GM18505 (cell line): Measurements from ENCODE around the gene HRH2.

Experiments used
- ATAC-seq: cut with Tn5 transposase; IDR thresholded peaks from one replicate; pipeline ENCODE4 v1.9.1; 2021; ENCODE audit not compliant: unreplicated experiment
- POLR2A ChIP-seq: IDR thresholded peaks from 4 replicates; pipeline ENCODE4 v1.6.1; 2011; ENCODE audit warnings: borderline replicate concordance; ENCODE audit not compliant: insufficient read depth, insufficient read length; ENCODE audit errors: extremely low read depth

The HRH2 gene

DNA sequence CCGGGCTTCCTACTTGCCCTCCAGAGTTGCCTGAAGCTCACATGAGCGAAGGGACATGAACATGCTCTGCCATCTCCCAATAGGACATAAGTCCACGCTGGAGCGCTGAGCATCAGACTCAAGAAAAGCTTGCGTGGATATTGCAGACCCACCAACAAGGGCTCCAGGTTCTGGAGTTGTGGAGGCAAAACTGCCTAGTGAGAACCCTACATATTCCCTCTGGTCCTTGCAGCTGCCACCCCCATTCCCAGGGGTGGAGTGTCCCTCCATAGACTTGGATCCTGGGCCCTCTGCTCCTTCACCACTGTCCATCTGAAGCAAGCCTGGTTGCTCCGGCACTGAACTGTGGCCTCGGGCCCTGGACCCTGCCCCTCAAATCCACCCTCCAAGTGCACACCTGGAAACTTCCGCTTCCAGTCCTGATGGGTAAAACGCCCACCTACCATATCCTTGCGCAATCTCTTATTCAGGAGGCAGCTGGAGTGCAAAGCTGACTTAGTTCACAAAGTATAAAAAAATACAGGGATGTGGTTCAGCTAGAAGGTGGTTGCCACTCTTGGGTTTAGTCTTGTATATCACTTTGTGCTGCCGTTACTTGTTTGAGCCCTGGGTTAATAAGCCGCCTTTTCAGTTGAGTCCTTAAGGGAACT, 28.0 kb downstream of the HRH2 start:
- no peak for TF ChIP-seq POLR2A
- ATAC-seq = no peak

DNA sequence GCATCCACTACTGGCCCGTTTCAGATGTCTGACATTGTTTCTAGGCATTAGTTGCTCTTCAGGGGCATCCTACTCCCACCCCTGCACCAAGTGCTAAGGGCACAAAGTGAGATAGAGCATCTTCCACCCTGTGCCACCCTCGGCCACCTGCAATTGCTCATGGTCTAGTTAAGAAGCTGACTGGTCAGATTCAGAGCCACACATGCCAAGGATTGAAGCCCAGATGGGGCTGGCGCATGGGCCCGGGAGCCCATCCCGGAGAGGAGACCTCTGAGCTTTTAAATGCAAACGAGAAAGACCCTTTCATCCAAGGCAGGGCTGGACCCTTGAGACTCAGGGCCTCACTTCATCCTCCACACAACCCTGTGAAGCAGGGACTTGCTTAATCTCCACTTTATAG, 28.5 kb downstream of the HRH2 start:
- no peak for TF ChIP-seq POLR2A
- no peak for ATAC-seq

DNA sequence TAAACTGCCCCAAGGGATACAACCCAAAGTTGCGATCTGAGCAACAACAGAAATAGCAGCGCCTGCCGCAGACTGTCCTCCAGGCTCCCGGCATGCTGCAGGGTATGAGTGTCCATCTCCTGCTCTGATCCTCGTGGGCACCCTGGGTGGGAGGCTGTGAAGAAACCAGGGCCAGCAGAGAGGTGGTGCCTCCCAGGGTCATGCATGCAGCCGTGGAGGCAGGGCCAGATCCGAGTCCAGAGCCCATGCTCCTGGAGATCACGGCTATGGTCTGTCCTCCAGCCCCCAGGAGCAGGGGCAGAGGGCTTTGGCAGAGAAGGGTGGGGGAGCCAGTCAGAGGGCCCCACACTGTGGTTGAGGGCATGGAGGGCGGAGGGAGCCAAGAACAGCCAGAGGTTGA, 29.0 kb downstream of the HRH2 start:
- ATAC-seq = no peak
- TF ChIP-seq POLR2A = no peak

DNA sequence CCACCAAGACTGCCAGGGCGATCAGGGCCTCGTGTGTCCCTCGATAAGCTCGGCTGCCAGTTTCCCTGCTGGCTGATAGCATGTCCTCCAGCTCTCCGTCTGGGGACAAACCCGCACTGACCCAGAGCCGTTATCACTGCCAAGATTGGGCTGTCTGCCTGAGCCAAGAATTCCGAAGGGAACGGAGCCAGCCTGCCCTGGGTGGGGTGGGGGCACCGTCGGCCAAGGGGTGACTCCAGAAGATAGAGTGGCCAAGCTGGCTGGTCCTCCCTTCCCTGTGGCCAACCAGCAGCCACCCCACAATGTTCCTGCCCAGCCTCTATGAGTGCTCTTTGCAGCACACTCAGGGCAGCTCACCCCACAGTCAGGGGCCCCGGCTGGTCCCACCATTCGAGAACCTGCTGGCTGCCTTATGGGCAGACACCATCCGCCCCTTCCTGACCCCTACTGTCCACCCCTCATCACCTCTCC, 29.4 kb downstream of the HRH2 start:
- no peak for ATAC-seq
- no peak for TF ChIP-seq POLR2A

DNA sequence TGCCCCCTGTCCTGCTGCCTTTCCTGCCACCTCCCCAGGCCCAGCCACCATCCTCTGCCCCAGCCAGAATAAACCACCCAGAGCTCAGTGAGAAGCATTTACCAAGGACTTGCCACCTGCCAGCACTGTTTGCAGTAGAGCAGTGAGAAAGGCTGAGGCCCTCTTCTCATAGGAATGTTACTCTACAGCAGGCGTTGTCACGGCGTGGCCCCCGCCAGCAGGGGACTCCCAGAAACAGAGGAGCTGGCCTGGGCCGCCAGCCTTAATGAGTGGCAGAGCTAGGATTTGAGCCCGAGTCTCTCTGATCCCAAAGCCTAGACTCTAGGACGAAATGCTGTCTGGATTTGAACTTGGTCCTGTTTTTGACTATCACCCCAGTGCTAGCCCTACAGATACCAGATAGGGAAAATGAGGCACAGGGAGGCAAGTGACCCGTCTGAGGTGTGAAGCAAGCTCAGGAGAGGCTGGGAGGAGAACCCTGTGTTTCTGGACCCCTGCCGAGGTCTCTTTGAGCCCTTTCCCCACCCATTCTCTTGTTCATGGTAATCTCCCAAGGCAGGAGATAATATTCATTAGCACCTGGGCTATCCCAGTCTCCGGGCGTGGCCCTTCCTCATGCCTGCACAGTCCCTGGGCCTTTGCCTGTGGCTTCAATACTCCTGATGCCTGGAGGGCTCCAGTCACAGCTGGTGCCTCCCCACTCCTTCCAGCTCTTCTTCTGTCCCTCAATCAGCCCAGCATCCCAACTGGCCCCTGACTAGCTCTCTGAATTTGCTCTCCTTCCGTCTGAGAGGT, 30.7 kb downstream of the HRH2 start:
- no peak for ATAC-seq
- TF ChIP-seq POLR2A = no peak

DNA sequence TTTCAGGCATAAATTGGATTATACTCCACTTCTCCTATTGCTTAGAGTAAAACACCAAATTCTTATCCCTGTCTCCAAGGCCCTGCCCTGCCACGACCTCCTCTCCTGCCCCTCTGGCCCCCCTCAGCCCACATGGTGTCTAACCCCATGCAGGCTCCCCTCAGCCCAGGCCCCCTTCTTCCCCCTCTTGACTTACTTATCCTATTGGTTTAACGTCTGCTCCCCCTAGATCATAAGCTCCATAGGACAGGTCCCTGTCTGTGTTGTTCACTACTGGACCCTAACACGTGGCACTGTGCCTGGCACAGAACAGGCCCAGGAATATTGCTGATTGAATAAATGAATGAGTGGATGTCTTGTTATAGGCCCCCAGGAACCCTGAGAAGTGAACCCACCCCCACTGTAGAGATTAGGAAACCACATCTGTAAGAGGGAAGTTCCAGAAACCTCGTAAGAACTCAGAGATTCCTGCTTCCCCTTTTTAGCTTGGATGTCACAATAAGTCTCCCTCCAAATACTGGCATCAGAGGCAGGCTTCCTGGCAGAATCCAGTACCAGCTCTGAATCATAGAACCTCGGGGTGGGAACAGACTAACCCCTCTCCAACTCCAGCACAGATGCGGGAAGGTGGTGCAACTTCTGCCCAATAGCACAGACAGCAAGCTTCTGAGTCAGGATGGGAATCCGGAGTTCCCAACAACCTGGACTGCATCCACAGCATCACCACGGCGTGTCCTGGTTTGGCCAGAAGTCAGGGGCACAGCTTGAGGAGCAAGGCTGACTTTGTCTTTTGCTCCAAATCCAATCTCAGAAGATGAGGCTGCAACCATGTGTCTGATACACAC, 31.5 kb downstream of the HRH2 start:
- ATAC-seq = no peak
- no peak for TF ChIP-seq POLR2A

DNA sequence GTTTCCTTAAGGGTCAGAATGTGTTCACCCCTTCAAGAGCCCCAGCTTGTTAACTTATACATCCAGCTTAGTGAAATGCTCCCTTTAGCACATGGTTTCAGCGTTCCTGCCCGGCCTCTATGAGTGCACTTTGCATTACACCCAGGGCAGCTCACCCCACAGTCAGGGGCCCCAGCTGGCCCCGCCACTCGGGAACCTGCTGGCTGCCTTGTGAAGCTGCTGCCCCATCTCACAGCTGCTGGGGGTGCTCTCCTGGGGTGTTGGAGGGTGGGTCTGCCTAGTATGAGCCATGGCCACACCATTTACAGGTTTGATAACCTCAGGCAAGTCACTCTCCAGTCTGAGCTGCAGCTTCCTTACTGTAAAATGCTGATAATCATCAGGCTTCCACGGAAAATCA, 32.2 kb downstream of the HRH2 start:
- no peak for ATAC-seq
- TF ChIP-seq POLR2A = no peak

- no peak for TF ChIP-seq POLR2A
- ATAC-seq = no peak
Measured at GRCh38 chr5:175690586-175690985, 32.7 kb downstream of the HRH2 start.

GRCh38 chr5:175691761-175692160, 33.9 kb downstream of the HRH2 start:
- TF ChIP-seq POLR2A = no peak
- no peak for ATAC-seq

DNA sequence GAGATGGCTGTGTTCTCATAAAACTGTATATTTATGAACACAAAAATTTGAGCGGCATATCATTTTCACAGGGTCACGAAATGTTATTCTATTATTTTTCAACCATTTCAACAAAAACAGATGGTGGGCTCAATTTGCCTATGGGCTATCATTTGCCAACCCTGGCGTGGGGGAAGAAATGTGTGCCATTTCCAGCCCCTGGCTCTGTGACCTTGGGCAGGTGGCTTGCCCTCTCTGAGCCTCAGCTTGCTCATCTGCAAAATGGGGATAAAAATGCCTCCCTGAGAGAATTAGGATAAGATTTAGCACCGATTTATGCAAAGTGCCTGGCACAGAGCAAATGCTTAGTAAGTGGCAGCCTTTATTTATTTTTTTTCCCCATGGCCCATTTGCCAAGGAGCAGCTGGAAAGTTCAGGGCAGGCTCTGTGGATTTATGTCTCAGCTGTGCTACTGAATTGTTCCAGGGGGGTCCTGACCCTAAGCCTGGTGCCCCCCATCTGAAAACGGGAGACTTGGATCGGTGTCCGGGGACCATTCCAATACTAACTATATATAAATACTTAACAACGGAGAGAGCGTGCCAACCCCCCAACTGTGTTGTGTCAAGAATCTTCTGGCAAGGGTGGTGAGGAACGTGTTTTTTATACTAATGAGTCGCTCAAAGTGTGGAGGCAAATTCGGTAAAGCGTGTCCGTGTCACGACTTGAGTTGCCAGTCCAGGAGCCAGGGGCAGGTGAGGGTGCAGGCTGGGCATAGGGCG, 34.5 kb downstream of the HRH2 start:
- ATAC-seq = no peak
- TF ChIP-seq POLR2A = no peak

- TF ChIP-seq POLR2A = no peak
- ATAC-seq = no peak
Measured at GRCh38 chr5:175692996-175693710, 35.3 kb downstream of the HRH2 start.

- no peak for TF ChIP-seq POLR2A
Measured at GRCh38 chr5:175693741-175694140, 35.9 kb downstream of the HRH2 start.

DNA sequence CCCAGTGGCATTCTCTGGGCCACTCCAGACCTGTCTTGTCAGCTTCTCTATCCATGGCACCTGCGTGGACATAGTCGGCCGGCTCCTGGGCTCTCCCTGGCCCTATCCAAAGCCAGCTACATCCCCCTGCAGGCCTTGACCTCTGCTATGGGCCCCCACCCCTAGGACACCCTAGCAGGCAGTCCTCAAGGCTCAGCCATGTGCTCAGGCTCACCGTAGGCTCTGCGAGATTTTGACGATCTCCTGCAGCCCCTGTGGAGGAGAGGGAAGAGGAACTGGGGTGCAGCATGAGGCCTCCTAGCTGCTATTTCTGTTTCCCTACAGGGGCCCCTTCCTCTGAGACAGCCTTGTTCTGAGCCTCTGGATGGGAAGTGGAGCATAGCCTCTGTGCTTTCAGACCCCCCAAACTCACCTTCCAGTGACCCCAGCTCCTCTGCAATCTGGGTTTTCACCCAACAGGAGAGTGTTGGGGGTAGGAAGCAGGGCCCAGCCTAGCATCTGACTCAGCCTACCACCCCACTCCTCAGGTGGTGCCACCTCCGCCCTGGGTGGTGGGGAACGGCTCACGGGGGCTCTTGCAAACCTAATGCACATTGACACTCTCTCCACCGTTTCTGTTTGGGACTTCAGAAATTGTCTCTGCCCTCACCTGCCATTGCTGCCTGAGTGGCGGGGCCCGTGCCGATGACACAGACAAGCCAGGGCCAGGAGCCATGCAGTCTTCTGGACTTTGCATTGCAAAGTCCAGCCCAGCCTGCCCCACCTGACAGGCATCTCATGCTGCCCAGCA, 36.7 kb downstream of the HRH2 start:
- no peak for ATAC-seq
- TF ChIP-seq POLR2A = no peak

More at GRCh38 chr5:175693741-175694140, 35.9 kb downstream of the HRH2 start:
- ATAC-seq = no peak
